GM12873 (cell line): ENCODE results near the gene AUTS2.

Source experiments
- TF ChIP-seq, protein P1 (sequence below): IDR thresholded peaks from 2 replicates; pipeline ENCODE4 v1.5.1; 2012; ENCODE audit warnings: low read depth, mild to moderate bottlenecking, moderate library complexity, low read length, control low read depth; ENCODE audit not compliant: insufficient read depth; ENCODE audit errors: missing control alignments

Gene AUTS2

GRCh38 chr7:70487428-70487827 lies 889.2 kb downstream of the AUTS2 start:
- TF ChIP-seq, protein P1, sequence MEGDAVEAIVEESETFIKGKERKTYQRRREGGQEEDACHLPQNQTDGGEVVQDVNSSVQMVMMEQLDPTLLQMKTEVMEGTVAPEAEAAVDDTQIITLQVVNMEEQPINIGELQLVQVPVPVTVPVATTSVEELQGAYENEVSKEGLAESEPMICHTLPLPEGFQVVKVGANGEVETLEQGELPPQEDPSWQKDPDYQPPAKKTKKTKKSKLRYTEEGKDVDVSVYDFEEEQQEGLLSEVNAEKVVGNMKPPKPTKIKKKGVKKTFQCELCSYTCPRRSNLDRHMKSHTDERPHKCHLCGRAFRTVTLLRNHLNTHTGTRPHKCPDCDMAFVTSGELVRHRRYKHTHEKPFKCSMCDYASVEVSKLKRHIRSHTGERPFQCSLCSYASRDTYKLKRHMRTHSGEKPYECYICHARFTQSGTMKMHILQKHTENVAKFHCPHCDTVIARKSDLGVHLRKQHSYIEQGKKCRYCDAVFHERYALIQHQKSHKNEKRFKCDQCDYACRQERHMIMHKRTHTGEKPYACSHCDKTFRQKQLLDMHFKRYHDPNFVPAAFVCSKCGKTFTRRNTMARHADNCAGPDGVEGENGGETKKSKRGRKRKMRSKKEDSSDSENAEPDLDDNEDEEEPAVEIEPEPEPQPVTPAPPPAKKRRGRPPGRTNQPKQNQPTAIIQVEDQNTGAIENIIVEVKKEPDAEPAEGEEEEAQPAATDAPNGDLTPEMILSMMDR, result no peak

GRCh38 chr7:70487886-70488285 lies 889.6 kb downstream of the AUTS2 start:
- TF ChIP-seq, protein P1, result no peak

DNA sequence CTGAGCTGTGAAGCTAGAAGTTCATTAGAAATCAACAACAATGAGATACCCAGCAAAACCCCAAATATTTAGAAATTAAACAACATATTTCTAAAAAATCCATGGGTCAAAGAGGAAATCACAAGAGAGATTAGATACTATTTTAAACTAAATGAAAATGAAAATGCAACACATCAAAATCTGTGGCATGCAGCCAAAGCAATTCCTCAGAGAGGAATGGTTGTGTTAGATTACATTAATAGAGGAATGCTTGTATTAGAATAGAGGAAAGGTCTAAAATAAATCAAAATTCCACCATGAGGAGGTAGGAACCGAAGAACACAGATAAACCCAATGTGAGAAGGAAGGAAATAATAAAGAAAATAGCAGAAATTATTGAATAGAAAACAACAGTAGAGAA lies 891.5 kb downstream of the AUTS2 start:
- TF ChIP-seq, protein P1, result no peak

DNA sequence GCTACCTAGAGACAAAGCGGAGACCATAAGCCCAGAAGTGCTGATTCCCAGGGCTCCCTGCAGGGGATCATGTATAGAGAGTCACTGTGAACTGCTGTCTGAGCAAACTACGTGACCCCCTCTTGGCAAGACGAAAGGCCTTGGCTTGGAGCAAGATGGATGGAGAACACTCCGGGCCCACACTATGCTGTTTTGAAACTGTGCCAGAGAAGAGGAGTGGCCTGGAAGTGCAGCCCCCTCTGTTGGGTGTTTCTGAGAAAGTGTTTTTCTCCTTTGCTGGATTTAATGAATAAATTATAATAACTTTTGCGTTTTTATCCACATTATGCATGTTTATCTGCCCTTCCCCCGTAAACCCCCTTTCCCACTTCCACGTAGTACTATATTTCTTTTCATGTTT lies 894.4 kb downstream of the AUTS2 start:
- TF ChIP-seq, protein P1, result no peak

GRCh38 chr7:70494225-70495032 lies 896.2 kb downstream of the AUTS2 start:
- TF ChIP-seq, protein P1, result no peak

DNA sequence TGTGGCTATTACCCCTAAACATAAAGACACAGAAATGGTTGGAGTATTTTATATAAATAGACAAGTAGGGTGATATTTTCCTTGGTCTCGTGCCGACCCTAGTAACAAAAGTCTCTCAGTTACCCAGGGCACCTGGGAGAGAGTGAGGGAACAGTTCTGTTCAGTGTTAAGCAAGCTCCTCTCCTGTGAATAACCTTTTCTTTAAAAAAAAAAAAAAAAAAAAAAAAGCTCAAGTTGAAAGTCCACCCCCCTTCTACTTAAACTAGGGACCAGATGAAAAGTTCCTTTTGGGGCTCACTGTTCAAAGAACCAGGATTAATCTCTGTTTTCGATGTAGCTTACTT lies 896.7 kb downstream of the AUTS2 start:
- TF ChIP-seq, protein P1, result no peak

- TF ChIP-seq, protein P1, result no peak
Measured at GRCh38 chr7:70497793-70498192, 899.5 kb downstream of the AUTS2 start.
